Endothelial cell of umbilical vein (primary cell): ENCODE measurements around the gene ATOSB. TPM values are rescaled to one million over a fixed set of nuclear protein-coding genes. Genes with fewer than 3 reads are reported as not detected.

ENCODE experiments used
- BruUV-seq: library from RNA; stranded (reverse); fragments of 400-500 nt; replicated peaks from 2 replicates; lab custom pipeline; 2021; lab: Mats Ljungman, UMichigan
- CTCF ChIA-PET: fragments of 300-600, 350-600 bp; sonication (Branson Sonifier 250); formaldehyde crosslinking; loops from one replicate; lab custom pipeline; 2021; ENCODE audit warnings: antibody characterized with exemption, inconsistent platforms; lab: Charles Lee
- POLR2A ChIA-PET: fragments of 300-600, 350-600 bp; sonication (Branson Sonifier 250); formaldehyde crosslinking; loops from one replicate; lab custom pipeline; 2021; ENCODE audit warnings: antibody characterized with exemption, inconsistent platforms; lab: Charles Lee
- DNase-seq: peaks from one replicate; pipeline ENCODE4 v3.0.0-alpha.2; 2011; ENCODE audit warnings: low read depth, low spot score
- FAIRE-seq: peaks from 2 replicates; lab custom pipeline; 2011; peaks lifted over from hg19 to GRCh38; lab: Jason Lieb, UNC
- H2AFZ ChIP-seq: 2 replicates; pipeline ENCODE4 v1.6.0; 2012; ENCODE audit warnings: low read depth, low read length, control low read depth, inconsistent platforms
- H3K27ac ChIP-seq: 2 replicates; pipeline ENCODE4 v1.5.1; 2011; ENCODE audit warnings: low read depth, mild to moderate bottlenecking, control low read depth, low read length, moderate library complexity; ENCODE audit not compliant: insufficient read depth
- H3K27me3 ChIP-seq, 2 experiments: 2 replicates each; pipeline versions ENCODE4 v1.6.0 to v1.6.1; 2011; ENCODE audit warnings: low read length in 2 of 2, mixed read lengths in 1 of 2; ENCODE audit not compliant: control insufficient read depth in 2 of 2, insufficient read depth in 2 of 2
- H3K36me3 ChIP-seq, 2 experiments: 2 replicates in 1 of 2; 3 replicates in 1 of 2; pipeline ENCODE4 v1.5.1; 2011; ENCODE audit warnings: low read length in 2 of 2, mild to moderate bottlenecking in 1 of 2, moderate library complexity in 1 of 2; ENCODE audit not compliant: control insufficient read depth in 2 of 2, insufficient read depth in 2 of 2; ENCODE audit errors: extremely low read depth in 1 of 2
- H3K4me1 ChIP-seq: 3 replicates; pipeline ENCODE4 v1.5.1; 2011; ENCODE audit warnings: mild to moderate bottlenecking, low read length; ENCODE audit not compliant: control insufficient read depth, insufficient read depth; ENCODE audit errors: extremely low read depth
- H3K4me2 ChIP-seq: 2 replicates; pipeline ENCODE4 v1.6.1; 2011; ENCODE audit warnings: low read length, control low read depth, mixed read lengths; ENCODE audit not compliant: insufficient read depth
- H3K4me3 ChIP-seq, 3 experiments: fragments of 200-600 bp in 1 of 3; sonication (generic), shearing (Covaris generic) in 1 of 3; replicated peaks in 1 of 3; 2 replicates each; pipeline ENCODE4 v1.5.1; 2011 to 2016; ENCODE audit warnings: control low read depth in 3 of 3, low read length in 3 of 3, mild to moderate bottlenecking in 2 of 3, inconsistent platforms in 1 of 3, low read depth in 1 of 3, moderate library complexity in 1 of 3; ENCODE audit not compliant: insufficient read depth in 1 of 3
- H3K79me2 ChIP-seq: 2 replicates; pipeline ENCODE4 v1.6.0; 2012; ENCODE audit warnings: low read length, inconsistent platforms; ENCODE audit not compliant: control insufficient read depth, insufficient read depth
- H3K9ac ChIP-seq: replicated peaks from 2 replicates; pipeline ENCODE3; 2011; ENCODE audit warnings: low read length, control low read depth; ENCODE audit not compliant: insufficient read depth; ENCODE audit errors: extremely low read depth
- H3K9me1 ChIP-seq: replicated peaks from 3 replicates; pipeline ENCODE4 v1.6.0; 2011; ENCODE audit warnings: mild to moderate bottlenecking, low read length; ENCODE audit not compliant: control insufficient read depth, insufficient read depth; ENCODE audit errors: extremely low read depth
- H3K9me3 ChIP-seq: replicated peaks from 2 replicates; pipeline ENCODE4 v1.5.1; 2012; ENCODE audit warnings: low read length, inconsistent platforms; ENCODE audit not compliant: control insufficient read depth, insufficient read depth
- H4K20me1 ChIP-seq: replicated peaks from 2 replicates; pipeline ENCODE3; 2011; ENCODE audit warnings: mild to moderate bottlenecking, low read length; ENCODE audit not compliant: control insufficient read depth, insufficient read depth; ENCODE audit errors: extremely low read depth
- EZH2 ChIP-seq: IDR thresholded peaks from 2 replicates; pipeline ENCODE4 v1.6.1; 2012; ENCODE audit warnings: borderline replicate concordance, low read depth, mild to moderate bottlenecking, moderate library complexity, low read length, inconsistent platforms; ENCODE audit not compliant: severe bottlenecking
- FOS ChIP-seq: IDR thresholded peaks from 2 replicates; pipeline ENCODE4 v1.6.1; 2011; ENCODE audit warnings: mild to moderate bottlenecking, low read length, moderate library complexity, borderline replicate concordance; ENCODE audit not compliant: insufficient read depth
- GATA2 ChIP-seq: IDR thresholded peaks from 2 replicates; pipeline ENCODE4 v1.7.0; 2011; ENCODE audit warnings: low read depth, mild to moderate bottlenecking, moderate library complexity, mixed read lengths, low read length; ENCODE audit not compliant: insufficient read length, insufficient read depth
- JUN ChIP-seq: IDR thresholded peaks from 2 replicates; pipeline ENCODE4 v1.6.1; 2011; ENCODE audit warnings: borderline replicate concordance, low read depth; ENCODE audit not compliant: insufficient read length, insufficient read depth
- MYC ChIP-seq: IDR thresholded peaks from one replicate; pipeline ENCODE4 v1.6.1; 2011; ENCODE audit warnings: mild to moderate bottlenecking, low read depth, low read length
- POLR2A ChIP-seq: IDR thresholded peaks from 2 replicates; pipeline ENCODE4 v1.6.1; 2012; ENCODE audit warnings: low read depth, mild to moderate bottlenecking, control low read depth, low read length
- POLR2AphosphoS5 ChIP-seq: IDR thresholded peaks from 2 replicates; pipeline ENCODE4 v1.6.1; 2012; ENCODE audit warnings: low read depth, mild to moderate bottlenecking, control low read depth, low read length, moderate library complexity; ENCODE audit not compliant: insufficient read depth
- dilution Hi-C: fragments of 300-500 bp; cut with MboI; formaldehyde crosslinking; loops from one replicate; pipeline ENCODE4 v1.15.0; 2019; ENCODE audit warnings: low sequenced_read_pairs; ENCODE audit not compliant: extremely low pct_ligation_motif_present
- intact Hi-C: fragments of 100-400 bp; cut with micrococcal nuclease; formaldehyde crosslinking; loops from one replicate; pipeline ENCODE4 v1.10.0; 2022
- polyA plus RNA-seq, 4 experiments: library from polyadenylated mRNA; depleted of rRNA in 3 of 4; stranded (reverse) in 3 of 4; unstranded in 1 of 4; fragments of >200 nt; gene quantifications; 2 replicates each; pipeline versions ENCODE4 v1.2.1 to v1.2.3, GENCODE V29; 2011 to 2012; ENCODE audit warnings: missing spikeins in 1 of 4
- total RNA-seq: library from RNA; stranded (reverse); gene quantifications from 2 replicates; pipeline ENCODE4 v1.2.3, GENCODE V29; 2021
- TF ChIP-seq, protein P1 (sequence below): IDR thresholded peaks from 2 replicates; pipeline ENCODE4 v1.6.1; 2011; ENCODE audit not compliant: insufficient read depth, insufficient read length
- TF ChIP-seq, protein P2 (sequence below), 2 donors: IDR thresholded peaks; 1 replicate in 1 of 2; 2 replicates in 1 of 2; pipeline ENCODE4 v1.5.1; 2011; ENCODE audit warnings: low read length in 2 of 2, mild to moderate bottlenecking in 2 of 2, moderate library complexity in 2 of 2, control low read depth in 1 of 2, inconsistent platforms in 1 of 2, low read depth in 1 of 2; ENCODE audit not compliant: insufficient read depth in 1 of 2; ENCODE audit errors: extremely low read depth in 1 of 2

ATOSB gene
- total and polyA plus RNA-seq, 2 donors (not counting 3 experiments of a cell fraction or from before 2014, with no cell fraction given): 34.7 to 58.0 TPM

DNA sequence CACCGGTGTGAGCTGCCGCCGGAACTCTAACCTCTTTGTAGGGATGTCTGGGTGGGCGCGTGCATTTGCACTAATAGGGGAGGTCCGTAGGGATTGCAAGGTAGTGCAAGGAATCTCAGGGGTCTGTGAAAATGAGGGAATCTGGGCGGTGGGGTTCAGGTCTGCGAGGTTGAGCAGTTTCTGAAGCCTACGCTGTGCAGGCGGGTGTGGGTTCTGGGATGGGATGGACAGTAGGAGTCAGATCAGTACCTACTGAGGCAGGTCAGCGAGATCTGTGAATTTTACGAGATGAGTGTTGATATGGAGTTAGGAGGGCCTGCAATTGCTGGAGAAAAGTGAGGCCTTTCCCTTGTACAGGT is 856 bp upstream of the ATOSB start:
- Histone ChIP-seq H3K9me1 (no peaks in the 10 kb centered on the region), H3K9ac (no peak overlapping the region), H4K20me1 (no peaks in the 10 kb centered on the region), H3K36me3 (no peaks in the 10 kb centered on the region), H2AFZ (peak overlapping the region; percentile 83), H3K27ac (no peak overlapping the region), H3K79me2 (peaks cover 8% of the 10 kb centered on the region), H3K4me3 (peak overlapping the region; percentile 19 to 67 (median 53)), H3K4me2 (peak overlapping the region; percentile 85), H3K4me1 (peaks cover 35% of the 10 kb centered on the region), H3K27me3 (no peaks in the 10 kb centered on the region), H3K9me3 (no peaks in the 10 kb centered on the region)
- intact Hi-C loops (loop anchor here (1.0 to 2.0 kb wide), 7 partner anchors 46 to 438 kb away; partner anchors contain the start of genes DNAJB5 and UNC13B), dilution Hi-C loops (no loop called here)
- BruUV-seq: no TSS peak
- POLR2A ChIA-PET: interaction anchor here (0.7 to 1.1 kb wide), 2 partner anchors 13 to 45 kb away, joined by 3 to 6 read pairs; no protein-coding TSS in a partner anchor
- FAIRE-seq: no peak
- TF ChIP-seq, protein P1, sequence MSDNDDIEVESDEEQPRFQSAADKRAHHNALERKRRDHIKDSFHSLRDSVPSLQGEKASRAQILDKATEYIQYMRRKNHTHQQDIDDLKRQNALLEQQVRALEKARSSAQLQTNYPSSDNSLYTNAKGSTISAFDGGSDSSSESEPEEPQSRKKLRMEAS: no peak
- TF ChIP-seq JUN: no peak
- no peak for TF ChIP-seq FOS
- TF ChIP-seq POLR2AphosphoS5: no peak
- TF ChIP-seq, protein P2, sequence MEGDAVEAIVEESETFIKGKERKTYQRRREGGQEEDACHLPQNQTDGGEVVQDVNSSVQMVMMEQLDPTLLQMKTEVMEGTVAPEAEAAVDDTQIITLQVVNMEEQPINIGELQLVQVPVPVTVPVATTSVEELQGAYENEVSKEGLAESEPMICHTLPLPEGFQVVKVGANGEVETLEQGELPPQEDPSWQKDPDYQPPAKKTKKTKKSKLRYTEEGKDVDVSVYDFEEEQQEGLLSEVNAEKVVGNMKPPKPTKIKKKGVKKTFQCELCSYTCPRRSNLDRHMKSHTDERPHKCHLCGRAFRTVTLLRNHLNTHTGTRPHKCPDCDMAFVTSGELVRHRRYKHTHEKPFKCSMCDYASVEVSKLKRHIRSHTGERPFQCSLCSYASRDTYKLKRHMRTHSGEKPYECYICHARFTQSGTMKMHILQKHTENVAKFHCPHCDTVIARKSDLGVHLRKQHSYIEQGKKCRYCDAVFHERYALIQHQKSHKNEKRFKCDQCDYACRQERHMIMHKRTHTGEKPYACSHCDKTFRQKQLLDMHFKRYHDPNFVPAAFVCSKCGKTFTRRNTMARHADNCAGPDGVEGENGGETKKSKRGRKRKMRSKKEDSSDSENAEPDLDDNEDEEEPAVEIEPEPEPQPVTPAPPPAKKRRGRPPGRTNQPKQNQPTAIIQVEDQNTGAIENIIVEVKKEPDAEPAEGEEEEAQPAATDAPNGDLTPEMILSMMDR (IDR thresholded peaks at IDR 0.05; ENCODE audit: extremely low read depth in 1 of 2, insufficient read depth in 1 of 2, low read depth in 1 of 2, low read length in 2 of 2): no peak
- no peak for TF ChIP-seq GATA2
- TF ChIP-seq EZH2: no peak
- no peak for TF ChIP-seq MYC
- no peak for TF ChIP-seq POLR2A
- CTCF ChIA-PET: interaction anchor here (0.6 to 4.6 kb wide), 34 partner anchors 13 to 447 kb away, joined by 3 to 109 read pairs (median 4); partner anchors contain the start of gene UNC13B
- no peak for DNase-seq
